SK-MEL-5 (cell line): ENCODE measurements around the gene C1orf52. TPM values are rescaled to one million over a fixed set of nuclear protein-coding genes. Genes with fewer than 3 reads are reported as not detected.
A peak's percentile ranks its signal among the peaks of the same experiment; 100 is the strongest.

Experiments used
- DNase-seq: peaks from one replicate; pipeline ENCODE4 v3.0.0-alpha.2; 2016; ENCODE audit warnings: low read depth, low spot score
- in situ Hi-C: cut with HindIII; loops from 2 replicates; pipeline ENCODE4 v1.10.0; 2016; ENCODE audit warnings: low sequenced_read_pairs, high pct_unique_total_duplicates, low pct_unique_long_range_greater_than_20kb
- small RNA-seq, 2 experiments: library from RNA; depleted of rRNA; stranded (forward); fragments of <200 nt; gene quantifications; one replicate each; pipeline ENCODE3, GENCODE V24; 2014
- total RNA-seq: library from RNA; depleted of rRNA; stranded (reverse); fragments of >200 nt; shearing (Covaris generic); gene quantifications from 2 replicates; pipeline ENCODE4 v1.2.3, GENCODE V29; 2014; rRNA removed

The C1orf52 gene
- total RNA-seq, 1 experiment from 2014 or later, result 19.7 TPM

DNA sequence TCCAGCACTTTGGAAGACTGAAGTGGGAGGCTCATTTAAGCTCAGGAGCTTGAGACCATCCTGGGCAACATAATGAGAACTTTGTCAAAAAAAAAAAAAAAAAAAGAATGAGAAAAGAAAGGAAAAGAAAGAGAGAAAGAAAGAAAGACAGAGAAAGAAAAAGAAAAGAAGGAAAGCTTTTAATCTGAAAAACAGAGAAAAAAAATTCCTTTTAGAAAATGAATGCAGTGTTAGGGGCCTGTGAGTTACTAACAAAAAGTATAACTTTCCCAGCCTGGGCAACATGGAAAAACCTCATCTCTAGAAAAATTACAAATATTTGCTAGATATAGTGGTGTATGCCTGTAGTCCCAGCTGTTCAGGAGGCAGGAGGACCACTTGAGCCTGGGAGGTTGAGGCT, 42.8 kb downstream of the C1orf52 start:
- DNase-seq, result no peak
- in situ Hi-C loops, result no loop called here

DNA sequence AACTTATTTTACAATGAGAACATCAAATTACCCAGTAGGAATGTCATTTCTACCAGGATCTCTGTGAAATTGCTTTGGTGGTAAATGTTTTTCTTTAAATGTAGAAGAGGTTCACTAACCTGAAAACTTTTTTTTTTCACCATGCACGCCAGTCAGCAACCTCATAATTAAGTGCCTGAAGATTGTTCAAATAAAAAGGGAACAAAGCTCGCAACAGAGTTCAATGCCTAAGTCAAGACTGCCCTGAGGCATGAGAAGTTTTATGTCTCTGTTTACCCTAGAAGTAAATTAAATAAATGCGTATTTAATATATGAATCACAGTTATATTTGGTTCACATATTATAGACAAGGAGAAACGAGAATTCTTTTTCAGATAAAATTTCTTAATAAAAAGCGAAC, 44.8 kb downstream of the C1orf52 start:
- in situ Hi-C loops, result no loop called here
- DNase-seq, result no peak

DNA sequence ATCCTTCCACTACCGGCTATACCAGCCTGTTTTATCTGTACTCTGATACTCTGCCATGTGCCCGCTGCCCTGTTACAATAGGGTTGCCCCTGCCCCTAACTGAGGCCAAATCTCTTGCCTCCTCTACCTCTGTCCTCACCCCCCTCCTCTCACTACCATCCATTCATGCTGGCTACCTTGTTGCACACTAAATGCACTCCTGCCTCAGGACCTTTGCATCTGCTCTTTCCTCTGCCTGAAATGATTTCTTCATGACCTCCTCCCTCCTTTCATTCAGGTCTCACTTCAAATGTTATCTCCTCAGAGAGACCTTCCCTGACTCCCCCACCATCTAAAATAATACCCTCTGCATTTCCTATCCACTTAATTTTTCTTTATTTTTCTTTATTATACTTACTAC, 51.0 kb downstream of the C1orf52 start:
- no peak for DNase-seq
- in situ Hi-C loops, result no loop called here

DNA sequence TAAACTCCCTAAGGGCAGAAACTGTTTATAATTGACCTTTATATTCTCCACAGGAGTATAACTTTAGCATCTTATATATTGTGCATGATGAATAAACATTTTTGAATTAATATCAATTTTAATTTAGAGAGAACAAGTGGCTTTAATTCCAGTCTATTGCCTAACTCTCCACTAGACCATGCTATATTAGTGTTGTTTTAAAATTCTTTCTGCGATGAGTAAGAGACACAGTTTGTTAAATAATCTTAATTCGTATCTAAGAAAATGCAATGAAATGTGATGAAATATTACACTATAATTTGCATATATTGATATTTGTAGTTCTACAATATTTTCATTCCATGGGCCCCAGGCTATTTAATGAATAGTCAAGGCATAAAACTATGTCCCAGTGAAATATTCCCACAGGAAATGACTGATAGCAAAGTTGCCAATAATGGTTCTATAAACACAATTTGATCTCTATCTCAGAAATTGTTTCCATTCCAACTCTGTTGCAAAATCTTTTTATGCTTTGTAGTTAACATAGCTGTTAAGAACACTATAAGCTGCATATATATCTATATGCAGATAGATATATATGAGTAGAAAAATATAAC, 55.8 kb downstream of the C1orf52 start:
- DNase-seq, result no peak
- in situ Hi-C loops, result no loop called here

DNA sequence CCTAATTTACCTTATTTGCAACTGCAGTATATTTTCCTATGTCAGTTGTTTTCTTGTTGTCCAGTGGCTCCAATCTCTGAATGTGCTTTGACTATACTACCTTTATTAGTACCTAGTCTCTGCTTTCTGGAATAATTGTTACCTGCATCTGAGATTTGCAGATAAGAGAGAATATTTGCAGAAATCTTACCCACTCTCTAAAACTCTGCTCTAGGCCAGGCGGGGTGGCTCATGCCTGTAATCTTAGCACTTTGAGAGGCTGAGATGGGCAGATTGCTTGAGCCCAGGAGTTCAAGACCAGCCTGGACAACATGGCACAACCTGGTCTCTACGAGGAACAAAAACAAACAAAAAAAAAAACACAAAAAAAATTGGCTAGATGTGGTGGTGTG, 56.6 kb downstream of the C1orf52 start:
- in situ Hi-C loops, result no loop called here
- no peak for DNase-seq

DNA sequence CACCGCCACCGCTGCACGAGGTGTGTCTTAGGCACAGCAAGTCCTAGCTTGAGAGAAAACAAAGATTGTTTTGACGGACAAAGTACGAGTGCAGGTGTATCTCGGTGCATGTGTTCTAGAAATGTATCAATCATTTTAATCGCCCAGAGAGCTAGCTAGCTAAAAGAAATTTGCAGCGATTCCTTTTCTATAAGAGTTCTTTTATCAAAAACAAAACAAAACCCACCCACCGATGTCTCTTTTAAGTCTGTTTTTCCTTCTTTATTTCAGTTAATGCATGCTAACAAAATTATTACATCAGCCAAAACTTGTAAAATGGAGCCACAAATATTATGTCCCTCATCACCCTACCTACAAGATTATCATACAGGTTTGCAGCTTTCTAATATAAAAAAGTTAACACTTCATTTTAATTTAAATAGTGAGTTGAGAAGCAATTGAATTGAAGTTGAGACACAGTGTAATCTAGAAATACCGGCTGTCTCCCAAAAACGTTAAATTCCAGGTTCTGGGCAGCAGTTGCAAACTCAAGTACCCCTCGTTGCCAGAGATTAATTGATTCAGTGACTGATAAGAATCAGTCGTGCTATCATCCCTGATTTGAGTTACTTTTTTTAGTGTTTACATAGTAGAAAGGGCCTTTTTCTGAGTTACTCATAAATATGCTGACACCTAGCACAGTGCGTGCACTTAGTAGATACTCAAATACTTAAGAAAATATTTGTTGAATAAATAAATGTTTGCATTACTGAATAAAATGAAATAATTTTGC, 57.2 kb downstream of the C1orf52 start:
- in situ Hi-C loops, result no loop called here
- no peak for DNase-seq

DNA sequence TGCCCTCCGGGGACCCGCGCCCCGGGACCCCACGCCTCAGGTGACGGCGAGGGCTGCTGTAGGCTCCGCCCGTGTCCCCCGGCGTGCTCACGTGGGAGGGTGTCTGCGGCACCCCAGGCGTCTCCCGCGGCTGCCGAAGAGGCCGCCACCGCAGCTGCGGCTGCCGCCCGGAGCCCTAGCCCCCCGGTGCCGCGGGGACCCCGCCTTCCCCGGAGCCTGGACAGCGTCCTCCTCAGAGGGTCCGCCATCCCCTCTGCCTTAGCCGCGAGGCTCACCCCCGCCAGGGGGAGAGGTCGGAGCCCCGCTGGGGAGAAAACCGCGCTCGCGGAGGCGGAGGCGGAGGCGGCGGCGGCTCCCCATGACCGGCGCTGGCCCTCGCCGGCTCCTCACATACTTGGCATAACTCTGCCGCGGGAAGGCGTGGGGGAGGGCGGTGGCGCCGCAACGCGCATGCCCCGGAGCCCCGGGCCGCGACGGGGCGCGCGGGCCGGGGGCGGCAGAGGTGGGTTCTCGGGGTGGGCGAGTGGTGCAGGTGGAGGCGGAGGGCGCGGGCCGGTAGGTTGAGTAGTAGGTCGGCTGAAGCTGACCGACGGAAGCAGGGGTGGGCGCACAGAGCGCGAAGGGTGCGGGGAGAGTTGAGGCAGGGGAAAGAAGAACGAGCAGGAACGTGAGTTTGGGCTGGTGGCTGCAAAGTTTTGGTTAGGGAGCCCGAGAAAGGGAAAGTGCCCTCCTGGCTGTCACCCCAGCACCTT, 57.9 kb downstream of the C1orf52 start:
- DNase-seq, result peak; percentile 52
- in situ Hi-C loops, result no loop called here

DNA sequence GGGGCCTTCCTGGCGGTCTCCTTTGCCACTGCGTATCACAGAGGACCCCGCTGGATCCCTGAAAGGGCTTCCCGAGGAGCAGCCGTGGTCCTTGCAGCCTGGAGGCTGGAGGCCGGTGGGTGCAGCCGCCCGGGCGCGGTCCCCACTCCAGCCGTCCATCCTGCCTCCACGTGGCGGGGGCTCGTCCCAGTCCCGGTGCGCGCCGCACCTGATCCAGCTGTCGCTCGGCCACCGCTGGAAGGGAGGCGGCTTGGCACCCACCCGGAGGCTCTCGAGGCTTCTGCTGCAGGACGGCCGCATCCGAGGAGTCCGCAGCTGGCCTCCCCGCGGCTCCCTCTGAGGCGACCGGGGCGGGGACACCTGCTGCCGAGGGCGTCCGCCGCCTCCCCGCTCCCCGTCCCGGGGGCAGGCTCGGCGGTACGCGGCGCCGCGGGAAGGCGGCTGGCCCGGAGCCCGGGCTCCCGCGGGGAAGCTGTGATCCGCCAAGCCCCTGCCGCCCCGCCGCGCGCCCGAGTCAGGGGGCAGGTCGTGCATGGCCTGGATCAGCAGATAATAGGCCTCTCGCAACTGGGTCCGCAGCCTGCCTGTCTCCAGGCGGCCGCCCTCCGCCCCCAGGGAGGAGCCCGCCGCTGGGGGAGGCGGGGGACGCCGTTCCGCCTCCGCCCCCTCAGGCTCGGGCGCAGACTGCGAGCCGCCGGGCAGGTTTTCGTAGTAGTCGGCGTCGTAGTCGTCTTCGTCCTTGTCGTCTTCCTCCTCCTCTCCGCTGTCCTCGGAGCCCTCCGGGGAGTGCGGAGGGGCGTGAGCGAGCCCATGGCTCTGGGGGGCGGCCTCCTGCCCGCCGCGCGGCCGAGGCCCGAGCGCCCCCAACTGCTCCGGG, 58.8 kb downstream of the C1orf52 start, which contains the start of gene SYDE2:
TSS of gene SYDE2 (minus strand) at position 554 of the 877 bp plus-strand sequence. CDS start at position 534, 20 bp downstream.
- in situ Hi-C loops, result no loop called here
- DNase-seq, result peak; percentile 57

Small RNA genes within 50 kb of the gene (small RNA-seq; reads per million reads assigned to genes)
- 0 reads per million in 2 experiments for gene RF00019

Other genes with a start within 250 kb of the C1orf52 start
- 1.9 and 2.0 TPM in 2 replicates for gene MCOLN3, start 211.2 kb downstream of the C1orf52 start, total RNA-seq
- 2.0 and 2.6 TPM in 2 replicates for gene SYDE2, start 58.6 kb downstream of the C1orf52 start, total RNA-seq
- gene BCL10, start 17.0 kb upstream of the C1orf52 start, total RNA-seq, result 12.0 and 12.9 TPM in 2 replicates
- gene DDAH1, start 205.5 kb upstream of the C1orf52 start, total RNA-seq, result 4.4 and 5.5 TPM in 2 replicates